CD4-positive, CD25-positive, alpha-beta regulatory T cell (primary cell): ENCODE results near the gene PHF21A. TPM values are rescaled to one million over a fixed set of nuclear protein-coding genes. Genes with fewer than 3 reads are reported as not detected.

Source experiments
- ATAC-seq, 2 donors: fragments of 150-1000 bp; cut with Tn5 transposase; one replicate each; pipeline ENCODE4 v1.10.0; 2021; ENCODE audit warnings: low read depth in 2 of 2, moderate number of reproducible peaks in 2 of 2, moderate library complexity in 1 of 2
- DNase-seq, 3 donors: peaks; one replicate each; pipeline versions ENCODE4 v3.0.0 to v3.0.0-alpha.2; 2012 to 2022; ENCODE audit warnings: mixed read lengths in 1 of 3
- H3K27ac ChIP-seq: one replicate; pipeline ENCODE4 v1.7.0; 2013; ENCODE audit warnings: mild to moderate bottlenecking, low read length; ENCODE audit not compliant: insufficient read depth, poor library complexity, severe bottlenecking
- H3K27me3 ChIP-seq: one replicate; pipeline ENCODE4 v1.7.0; 2013; ENCODE audit warnings: low read length; ENCODE audit not compliant: control insufficient read depth, insufficient read depth
- H3K36me3 ChIP-seq: one replicate; pipeline ENCODE4 v1.7.0; 2013; ENCODE audit warnings: mild to moderate bottlenecking, low read length, moderate library complexity; ENCODE audit not compliant: control insufficient read depth, insufficient read depth
- H3K4me1 ChIP-seq: 2 replicates; pipeline ENCODE4 v1.7.0; 2013; ENCODE audit warnings: mild to moderate bottlenecking, low read length; ENCODE audit not compliant: insufficient read depth, control insufficient read depth, poor library complexity, severe bottlenecking
- H3K4me3 ChIP-seq: one replicate; pipeline ENCODE4 v1.7.0; 2013; ENCODE audit warnings: low read depth, mild to moderate bottlenecking, low read length, moderate library complexity
- H3K9me3 ChIP-seq, 2 experiments: 1 replicate in 1 of 2; 2 replicates in 1 of 2; pipeline ENCODE4 v1.7.0; 2013; ENCODE audit warnings: low read length in 2 of 2, mild to moderate bottlenecking in 1 of 2, moderate library complexity in 1 of 2; ENCODE audit not compliant: control insufficient read depth in 2 of 2
- H3K27ac Mint-ChIP-seq, 3 donors: one replicate each; pipeline ENCODE4 v1.8.0; 2020 to 2022; ENCODE audit warnings: mild to moderate bottlenecking in 3 of 3, mixed read lengths in 3 of 3, moderate library complexity in 2 of 3
- H3K27me3 Mint-ChIP-seq: one replicate; pipeline ENCODE4 v1.8.0; 2022; ENCODE audit warnings: mild to moderate bottlenecking, mixed read lengths
- H3K36me3 Mint-ChIP-seq: one replicate; pipeline ENCODE4 v1.8.0; 2020; ENCODE audit warnings: mixed read lengths
- H3K4me1 Mint-ChIP-seq, 4 donors: one replicate each; pipeline ENCODE4 v1.8.0; 2020 to 2022; ENCODE audit warnings: mixed read lengths in 4 of 4, mild to moderate bottlenecking in 1 of 4
- H3K4me3 Mint-ChIP-seq, 4 donors: one replicate each; pipeline ENCODE4 v1.8.0; 2020 to 2022; ENCODE audit warnings: mild to moderate bottlenecking in 4 of 4, mixed read lengths in 4 of 4, moderate library complexity in 3 of 4
- H3K9me3 Mint-ChIP-seq, 7 donors: one replicate each; pipeline ENCODE4 v1.8.0; 2020 to 2022; ENCODE audit warnings: mixed read lengths in 7 of 7, mild to moderate bottlenecking in 3 of 7, moderate library complexity in 2 of 7
- polyA plus RNA-seq, 4 donors: library from polyadenylated mRNA; unstranded; fragments of 300-500 nt; fragmentation: Illumina TruSeq; gene quantifications; one replicate each; pipeline ENCODE4 v1.2.3, GENCODE V29; 2021
- total RNA-seq: library from RNA; stranded (reverse); gene quantifications from one replicate; pipeline ENCODE4 v1.2.3, GENCODE V29; 2022

The PHF21A gene
- total and polyA plus RNA-seq, 5 donors from 2014 or later: 6.0 to 111 (median 9.2) TPM

DNA sequence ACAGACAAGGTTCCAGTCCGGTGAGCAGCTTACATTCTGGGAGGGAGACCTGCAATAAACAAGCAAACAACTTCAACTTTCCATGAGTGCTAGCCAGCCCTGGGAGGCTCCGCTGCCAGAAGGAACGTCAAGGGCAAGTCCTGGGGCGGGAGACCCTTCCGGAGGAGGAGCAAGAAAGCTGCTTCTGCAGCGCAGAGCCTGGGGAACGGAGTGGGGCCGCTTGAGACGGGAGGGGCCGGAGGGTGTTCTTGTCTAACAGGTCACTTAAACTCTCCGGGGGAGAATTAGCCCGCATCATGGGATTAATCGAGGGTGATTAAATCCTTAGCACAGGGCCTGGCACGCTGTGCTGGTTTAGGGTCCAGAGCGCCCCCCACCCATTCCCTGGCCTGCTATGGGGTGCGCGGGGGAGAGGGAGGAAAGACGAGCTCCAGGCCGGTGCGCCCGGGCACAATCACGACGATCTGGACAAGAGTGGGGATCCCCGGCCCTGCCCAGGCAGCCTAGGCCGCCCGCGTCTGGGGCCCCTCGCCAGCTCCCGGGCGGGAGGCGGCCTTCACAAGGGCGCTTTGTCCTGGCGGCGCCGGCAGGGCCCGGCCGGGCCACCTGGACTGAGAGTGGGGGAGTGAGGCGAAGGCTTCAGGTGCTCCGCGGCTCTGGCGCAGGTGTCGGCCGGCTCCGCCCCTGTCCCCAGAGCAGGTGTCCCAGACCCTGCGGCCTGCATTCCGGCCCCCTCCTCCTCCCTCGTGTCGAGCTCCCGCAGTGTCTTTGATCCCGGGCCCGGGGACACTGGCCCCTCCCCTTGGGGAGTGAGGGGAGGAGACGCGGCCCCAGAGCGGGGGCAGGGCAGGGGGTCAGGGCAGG is 199.5 kb downstream of the PHF21A start:
- peak in 1 of 3 donors; percentile 20 for DNase-seq

DNA sequence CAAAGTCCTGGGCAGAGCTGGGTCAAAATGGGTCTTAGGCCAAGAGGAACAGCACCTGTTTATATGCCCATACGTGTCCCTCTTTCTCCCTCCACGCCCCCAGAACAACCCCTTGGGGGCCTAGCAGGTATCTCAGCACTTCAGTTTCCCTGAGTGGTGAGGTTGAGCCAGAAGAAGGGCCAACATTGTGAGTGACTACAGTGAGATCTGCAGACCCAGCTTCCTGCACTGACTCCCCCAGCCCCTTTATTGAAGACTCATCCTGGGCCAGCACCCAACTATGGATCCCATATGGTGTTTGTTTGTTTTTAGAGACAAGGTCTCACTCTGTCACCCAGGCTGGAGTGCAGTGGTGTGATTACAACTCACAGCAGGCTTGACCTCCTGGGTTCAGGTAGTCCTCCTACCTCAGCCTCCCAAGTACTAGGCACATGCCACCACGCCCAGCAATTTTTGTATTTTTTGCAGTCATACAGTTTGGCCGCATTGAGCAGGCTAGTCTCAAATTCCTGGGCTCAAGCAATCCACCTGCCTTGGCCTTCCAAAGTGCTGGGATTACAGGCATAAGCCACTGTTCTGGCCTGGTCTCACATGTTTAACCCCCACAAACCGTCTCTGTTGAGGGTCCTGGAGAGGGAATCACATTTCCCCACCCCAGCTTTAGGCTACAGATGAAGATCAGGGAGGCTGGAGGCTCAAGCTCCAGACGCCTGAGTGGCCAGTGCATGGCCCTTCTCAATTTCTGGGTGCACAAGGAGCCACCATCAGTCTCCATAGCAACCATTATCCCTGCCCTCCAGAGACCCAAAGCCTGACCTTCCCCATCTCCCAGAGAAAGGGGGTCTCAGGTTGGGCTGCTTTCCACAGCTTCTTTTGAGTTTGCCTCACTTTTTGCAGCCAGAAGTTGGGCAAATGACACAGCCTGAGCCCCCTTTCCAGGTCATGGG is 200.4 kb downstream of the PHF21A start:
- H3K36me3 ChIP-seq: peaks cover 3% of the 10 kb centered on the region
- Mint-ChIP-seq H3K27me3 (peaks cover 37% of the 10 kb centered on the region), H3K27ac (no peak overlapping the region), H3K9me3 (peaks cover 0 to 2% (median 0%) of the 10 kb centered on the region in 7 donors), H3K4me1 (peaks cover 0 to 70% (median 36%) of the 10 kb centered on the region in 4 donors), H3K4me3 (peak overlapping the region; percentile 93 to 97 (median 94)), H3K36me3 (peaks cover 3% of the 10 kb centered on the region)
- peaks cover 58% of the 10 kb centered on the region for H3K4me1 ChIP-seq
- H3K9me3 ChIP-seq: no peaks in the 10 kb centered on the region
- no peak overlapping the region for H3K4me3 ChIP-seq
- H3K27ac ChIP-seq: no peak overlapping the region
- no peaks in the 10 kb centered on the region for H3K27me3 ChIP-seq
- ATAC-seq (no peak), DNase-seq (no peak)

More for the DNA sequence above, 199.5 kb downstream of the PHF21A start:
- Mint-ChIP-seq H3K36me3 (peaks cover 3% of the 10 kb centered on the region), H3K27me3 (peaks cover 37% of the 10 kb centered on the region), H3K4me1 (peaks cover 0 to 60% (median 28%) of the 10 kb centered on the region in 4 donors), H3K9me3 (peaks cover 0 to 2% (median 0%) of the 10 kb centered on the region in 7 donors), H3K4me3 (peak overlapping the region; percentile 93 to 97 (median 94)), H3K27ac (peak overlapping the region in 1 of 3 donors; percentile 88)
- Histone ChIP-seq H3K27me3 (no peaks in the 10 kb centered on the region), H3K4me3 (no peak overlapping the region), H3K9me3 (no peaks in the 10 kb centered on the region), H3K36me3 (no peaks in the 10 kb centered on the region), H3K27ac (peak overlapping the region; percentile 14), H3K4me1 (peaks cover 49% of the 10 kb centered on the region)
- ATAC-seq: no peak

DNA sequence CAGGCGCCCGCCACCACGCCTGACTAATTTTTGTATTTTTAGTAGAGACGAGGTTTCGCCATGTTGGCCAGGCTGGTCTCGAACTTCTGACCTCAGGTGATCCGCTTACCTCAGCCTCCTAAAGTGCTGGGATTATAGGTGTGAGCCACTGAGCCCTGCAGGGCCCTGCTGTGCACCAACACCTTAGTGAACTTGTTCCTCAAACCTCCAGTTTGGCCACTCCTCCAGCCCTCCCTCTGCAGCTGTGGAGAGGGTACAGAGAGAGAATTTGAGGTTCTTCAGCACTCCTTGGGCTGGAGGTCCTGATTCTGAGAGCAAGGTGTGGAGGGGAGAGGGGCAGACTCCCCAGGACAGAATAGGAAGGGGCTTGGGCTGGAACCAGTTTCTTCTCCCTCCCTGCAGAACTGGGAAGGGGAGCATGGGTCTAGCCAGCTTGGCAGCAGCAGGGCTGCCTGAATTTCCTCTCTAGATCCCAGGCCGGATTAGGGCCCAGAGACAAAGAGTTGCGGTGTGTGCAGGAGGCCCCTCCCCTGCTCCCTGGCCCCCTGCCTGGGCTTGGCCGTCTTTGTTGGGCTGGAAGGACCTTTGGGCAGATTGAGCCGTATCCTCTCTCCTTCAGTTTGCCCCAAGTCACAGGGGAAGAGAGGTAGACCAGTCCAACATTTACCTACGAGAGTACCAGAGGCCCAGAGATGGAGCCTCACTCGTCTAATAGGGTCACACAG is 201.3 kb downstream of the PHF21A start:
- no peak for DNase-seq
- Mint-ChIP-seq H3K4me1 (peaks cover 0 to 75% (median 38%) of the 10 kb centered on the region in 4 donors), H3K27ac (peak overlapping the region in 2 of 3 donors; percentile 32 to 93)

DNA sequence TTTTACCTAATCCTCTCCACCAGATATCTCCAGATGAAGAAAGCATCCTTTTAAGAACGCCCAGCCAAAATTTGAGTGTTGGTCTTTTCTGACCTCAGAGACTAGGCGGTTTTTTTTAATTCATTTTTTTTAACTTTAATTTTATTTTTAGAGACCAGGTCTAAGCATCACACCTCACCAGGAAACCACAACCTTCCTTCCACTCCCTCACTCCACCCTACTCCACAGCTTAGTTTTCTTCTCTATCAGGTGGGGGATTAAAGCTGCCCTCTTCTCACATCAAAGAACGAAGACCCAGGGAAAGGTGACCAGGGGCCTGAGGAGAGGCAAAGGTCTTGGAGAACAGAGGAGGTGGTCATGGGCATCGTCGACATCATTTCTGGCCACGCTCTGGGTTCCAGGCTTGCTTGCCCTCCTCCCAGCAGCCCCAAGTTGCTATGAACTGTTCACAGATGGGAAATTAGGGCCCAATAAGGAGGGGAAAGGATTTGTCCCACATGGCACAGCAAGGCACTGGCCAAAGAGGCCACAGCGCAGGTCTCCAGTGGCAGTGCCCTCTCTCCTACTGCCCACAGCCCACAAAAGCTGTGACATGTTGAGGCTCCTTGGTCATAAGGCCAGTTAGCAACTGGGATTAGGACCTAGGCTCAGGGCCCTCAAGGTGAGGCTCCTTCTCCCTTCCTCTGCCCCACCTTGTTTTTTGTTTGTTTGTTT is 202.1 kb downstream of the PHF21A start:
- peak overlapping the region; percentile 93 to 99 (median 96) for H3K4me3 Mint-ChIP-seq
- Histone ChIP-seq H3K4me1 (peaks cover 62% of the 10 kb centered on the region), H3K9me3 (no peaks in the 10 kb centered on the region), H3K27me3 (no peaks in the 10 kb centered on the region), H3K36me3 (peaks cover 20% of the 10 kb centered on the region), H3K4me3 (peak overlapping the region; percentile 84), H3K27ac (peak overlapping the region; percentile 95)
- peaks cover 0 to 70% (median 33%) of the 10 kb centered on the region in 4 donors for H3K4me1 Mint-ChIP-seq
- H3K9me3 Mint-ChIP-seq: peaks cover 0 to 2% (median 0%) of the 10 kb centered on the region in 7 donors
- DNase-seq (peak in 1 of 3 donors; percentile 38), ATAC-seq (no peak)
- H3K27ac Mint-ChIP-seq: peak overlapping the region; percentile 93 to 100 (median 99)
- peaks cover under 1% of the 10 kb centered on the region for H3K36me3 Mint-ChIP-seq
- H3K27me3 Mint-ChIP-seq: peaks cover 29% of the 10 kb centered on the region

More for the DNA sequence above, 201.3 kb downstream of the PHF21A start:
- no peaks in the 10 kb centered on the region for H3K27me3 ChIP-seq
- peaks cover 62% of the 10 kb centered on the region for H3K4me1 ChIP-seq
- H3K4me3 ChIP-seq: no peak overlapping the region
- H3K27ac ChIP-seq: no peak overlapping the region
- H3K9me3 ChIP-seq: no peaks in the 10 kb centered on the region
- H3K27me3 Mint-ChIP-seq: peaks cover 37% of the 10 kb centered on the region
- peaks cover 12% of the 10 kb centered on the region for H3K36me3 ChIP-seq
- ATAC-seq: no peak
- H3K4me3 Mint-ChIP-seq: peak overlapping the region; percentile 93 to 99 (median 96)
- H3K36me3 Mint-ChIP-seq: peaks cover 3% of the 10 kb centered on the region
- peaks cover 0 to 2% (median 0%) of the 10 kb centered on the region in 7 donors for H3K9me3 Mint-ChIP-seq

DNA sequence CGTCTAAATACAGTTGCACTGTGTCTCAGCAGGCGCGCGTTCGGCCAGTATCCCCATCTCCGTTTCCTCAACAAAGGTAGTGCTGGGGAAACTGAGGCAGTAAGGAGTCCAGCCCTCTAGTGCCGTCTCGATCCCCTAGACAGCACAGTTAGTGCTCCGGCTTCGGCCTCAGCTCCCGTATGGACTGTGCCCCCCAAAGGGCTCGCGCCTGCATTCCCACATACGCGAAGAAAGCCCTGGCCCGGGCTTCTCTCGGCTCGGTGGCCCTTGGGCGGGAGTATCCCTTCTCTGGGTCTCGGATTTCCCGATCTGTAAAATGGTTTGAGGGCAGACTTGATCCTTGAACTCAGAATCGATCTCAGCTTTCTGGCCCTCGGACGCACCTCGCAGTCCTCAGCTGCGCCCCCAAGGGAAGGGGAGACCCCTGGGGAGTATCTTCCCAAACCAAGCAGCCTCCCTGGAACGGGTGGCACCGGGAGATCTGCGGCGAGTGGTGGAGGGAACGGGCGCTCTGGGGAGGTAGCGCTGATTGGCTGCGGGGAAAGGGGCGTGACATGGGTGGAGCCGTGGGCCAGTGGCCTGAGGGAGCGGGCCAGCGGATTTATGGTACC is 202.8 kb downstream of the PHF21A start:
- ATAC-seq: no peak
- Mint-ChIP-seq H3K36me3 (no peaks in the 10 kb centered on the region), H3K27me3 (peaks cover 26% of the 10 kb centered on the region), H3K4me1 (peaks cover 0 to 66% (median 32%) of the 10 kb centered on the region in 4 donors), H3K9me3 (peaks cover 0 to 2% (median 0%) of the 10 kb centered on the region in 7 donors), H3K4me3 (peak overlapping the region; percentile 93 to 99 (median 96)), H3K27ac (peak overlapping the region; percentile 93 to 100 (median 99))
- H3K9me3 ChIP-seq: no peaks in the 10 kb centered on the region
- DNase-seq: peak; percentile 33 to 67 (median 63)
- peaks cover 27% of the 10 kb centered on the region for H3K36me3 ChIP-seq
- peaks cover 62% of the 10 kb centered on the region for H3K4me1 ChIP-seq
- peak overlapping the region; percentile 95 for H3K27ac ChIP-seq
- no peaks in the 10 kb centered on the region for H3K27me3 ChIP-seq
- peak overlapping the region; percentile 84 for H3K4me3 ChIP-seq

DNA sequence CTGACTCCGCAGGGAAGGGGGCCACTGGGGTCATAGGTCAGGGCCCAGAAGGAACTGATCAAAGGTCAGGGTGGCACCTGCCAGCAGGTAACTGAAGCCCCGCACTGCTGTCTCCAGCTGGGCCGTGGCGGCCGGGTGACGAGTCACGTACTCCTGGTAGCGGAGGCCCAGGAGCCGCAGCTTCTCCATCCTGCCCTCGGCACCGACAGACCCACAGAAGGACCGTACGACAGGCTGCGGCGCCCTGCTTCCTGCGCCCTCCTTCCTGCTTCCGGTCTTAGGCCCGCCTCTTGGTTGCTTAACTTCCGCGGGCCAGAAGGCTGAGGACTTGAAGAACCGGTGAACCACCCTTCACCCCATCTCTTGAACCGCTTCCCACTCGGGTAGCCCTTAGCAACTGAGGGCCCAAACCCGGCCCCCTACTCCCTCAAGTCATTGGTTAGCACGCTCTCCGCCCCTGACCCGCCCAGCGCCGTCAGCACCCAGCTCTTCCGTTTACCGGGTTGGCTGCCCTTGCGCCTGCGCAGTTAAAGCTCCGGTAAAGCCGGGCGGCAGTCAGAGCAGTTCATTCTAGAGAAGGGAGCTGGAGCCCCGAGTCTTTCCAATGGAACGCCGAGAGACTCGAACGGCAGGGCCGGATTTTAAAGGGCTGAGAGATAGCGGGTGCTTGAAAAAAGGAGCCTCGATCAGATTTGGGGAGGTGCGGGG is 203.5 kb downstream of the PHF21A start, which contains the start of gene PEX16:
Gene PEX16, minus strand, starts transcription at position 255 of the 708 bp plus-strand sequence. Its CDS starts 66 bp downstream, at position 189.
- H3K4me1 Mint-ChIP-seq: peaks cover 0 to 63% (median 32%) of the 10 kb centered on the region in 4 donors
- peaks cover 22% of the 10 kb centered on the region for H3K27me3 Mint-ChIP-seq
- peaks cover 34% of the 10 kb centered on the region for H3K36me3 ChIP-seq
- H3K4me1 ChIP-seq: peaks cover 56% of the 10 kb centered on the region
- no peaks in the 10 kb centered on the region for H3K27me3 ChIP-seq
- H3K4me3 Mint-ChIP-seq: peak within 1 kb of the TSS; percentile 93 to 99 (median 96)
- DNase-seq (peak; percentile 95 to 99 (median 98)), ATAC-seq (peak; percentile 92 to 94)
- H3K27ac ChIP-seq: peak within 1 kb of the TSS; percentile 95
- no peaks in the 10 kb centered on the region for H3K36me3 Mint-ChIP-seq
- peaks cover 0 to 2% (median 0%) of the 10 kb centered on the region in 7 donors for H3K9me3 Mint-ChIP-seq
- peak within 1 kb of the TSS; percentile 88 for H3K4me3 ChIP-seq
- peak within 1 kb of the TSS; percentile 93 to 100 (median 99) for H3K27ac Mint-ChIP-seq
- H3K9me3 ChIP-seq: no peaks in the 10 kb centered on the region
